ENCODE data around the gene TMEM271. TPM values are rescaled to one million over a fixed set of nuclear protein-coding genes. Genes with fewer than 3 reads are reported as not detected.

TMEM271 gene
- total RNA-seq, 4 donors from 2014 or later = 0.17 to 3.6 (median 2.1) TPM

- intact Hi-C loops (cut with DNase I; ENCODE audit: low total_unique reads) = no loop called here
- no peak for TF ChIP-seq POLR2A (IDR thresholded peaks at IDR 0.05)
- no peak overlapping the region for H3K4me3 ChIP-seq (ENCODE audit: low read depth, poor library complexity, severe bottlenecking)
- WGBS, 2 donors = 76% methylated on average over 22 of the region's 22 CpGs
- peak in 1 of 2 donors; percentile 74 for DNase-seq (ENCODE audit: low spot score in 2 of 2)
These were observed 36.1 kb upstream of the TMEM271 start for GRCh38 chr4:612052-612748.

GRCh38 chr4:610411-611261 is 34.5 kb upstream of the TMEM271 start:
- TF ChIP-seq POLR2A (IDR thresholded peaks at IDR 0.05) (no peak), CTCF (IDR thresholded peaks at IDR 0.05) (no peak)
- DNase-seq (ENCODE audit: low spot score in 2 of 2) = peak; percentile 26 to 82
- WGBS, 2 donors = 32 to 34% methylated on average over 10 of the region's 10 CpGs
- no peak overlapping the region for H3K4me3 ChIP-seq (ENCODE audit: low read depth, poor library complexity, severe bottlenecking)
- intact Hi-C loops (cut with DNase I; ENCODE audit: low total_unique reads) = no loop called here

- peak in 1 of 2 donors; percentile 65 for DNase-seq (ENCODE audit: low spot score in 2 of 2)
- H3K4me3 ChIP-seq (ENCODE audit: low read depth, poor library complexity, severe bottlenecking) = no peak overlapping the region
- intact Hi-C loops (cut with DNase I; ENCODE audit: low total_unique reads) = no loop called here
- TF ChIP-seq POLR2A (IDR thresholded peaks at IDR 0.05) (no peak), CTCF (IDR thresholded peaks at IDR 0.05) (no peak)
- 78 to 84% methylated on average over 8 of the region's 8 CpGs for WGBS, 2 donors
These were observed 33.4 kb upstream of the TMEM271 start for GRCh38 chr4:609400-610050.

GRCh38 chr4:608236-608635 is 32.1 kb upstream of the TMEM271 start:
- intact Hi-C loops (cut with DNase I; ENCODE audit: low total_unique reads) = no loop called here
- 45 to 57% methylated on average over 7 of the region's 7 CpGs for WGBS, 2 donors
- H3K4me3 ChIP-seq (ENCODE audit: low read depth, poor library complexity, severe bottlenecking) = no peak overlapping the region
- DNase-seq (ENCODE audit: low spot score in 2 of 2) = no peak
- TF ChIP-seq POLR2A (IDR thresholded peaks at IDR 0.05) (no peak), CTCF (IDR thresholded peaks at IDR 0.05) (no peak)

GRCh38 chr4:605702-606425 is 29.8 kb upstream of the TMEM271 start:
- WGBS, 2 donors = 85 to 87% methylated on average over 17 of the region's 17 CpGs
- intact Hi-C loops (cut with DNase I; ENCODE audit: low total_unique reads) = no loop called here
- no peak overlapping the region for H3K4me3 ChIP-seq (ENCODE audit: low read depth, poor library complexity, severe bottlenecking)
- peak in 1 of 2 donors; percentile 67 for DNase-seq (ENCODE audit: low spot score in 2 of 2)
- TF ChIP-seq POLR2A (IDR thresholded peaks at IDR 0.05) (no peak), CTCF (IDR thresholded peaks at IDR 0.05) (no peak)
